Activated gamma-delta T cell treated with anti-CD3 and anti-CD28 coated beads, Interleukin-2, amount 50 U/mL, for 16 hours (primary cell): ENCODE measurements around the gene MOXD1.
"Not testable (repeated sequence)": the region's sequence is repeated elsewhere in the genome, so short reads cannot be mapped to it uniquely, and the experiment has no call there.

Source experiments
- DNase-seq: peaks from one replicate; pipeline ENCODE4 v3.0.0-alpha.2; 2020; ENCODE audit warnings: low read depth

Gene MOXD1

GRCh38 chr6:132354517-132355167, 46.6 kb downstream of the MOXD1 start:
- DNase-seq, result peak; percentile 27

- DNase-seq, result not testable (repeated sequence)
These were observed 49.3 kb downstream of the MOXD1 start for GRCh38 chr6:132351986-132352385.

DNA sequence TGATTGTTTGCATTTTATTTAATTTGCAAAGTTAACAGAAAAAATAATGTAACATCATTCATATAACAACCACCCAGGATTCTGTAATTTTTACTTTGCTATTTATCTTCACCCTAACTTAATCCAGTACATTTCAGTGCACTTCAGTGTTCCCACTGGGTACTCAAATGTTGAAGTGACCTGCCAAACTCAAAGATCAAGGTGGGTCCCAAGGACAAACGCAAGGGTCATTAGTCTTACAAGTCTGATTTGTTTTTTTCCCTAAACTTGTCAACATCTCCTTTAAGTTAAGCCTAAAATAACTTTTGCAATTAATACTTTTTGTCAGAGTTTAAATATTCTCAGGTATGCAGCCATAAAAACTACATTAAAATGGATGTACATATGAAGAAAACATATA, 53.0 kb downstream of the MOXD1 start:
- no peak for DNase-seq

DNA sequence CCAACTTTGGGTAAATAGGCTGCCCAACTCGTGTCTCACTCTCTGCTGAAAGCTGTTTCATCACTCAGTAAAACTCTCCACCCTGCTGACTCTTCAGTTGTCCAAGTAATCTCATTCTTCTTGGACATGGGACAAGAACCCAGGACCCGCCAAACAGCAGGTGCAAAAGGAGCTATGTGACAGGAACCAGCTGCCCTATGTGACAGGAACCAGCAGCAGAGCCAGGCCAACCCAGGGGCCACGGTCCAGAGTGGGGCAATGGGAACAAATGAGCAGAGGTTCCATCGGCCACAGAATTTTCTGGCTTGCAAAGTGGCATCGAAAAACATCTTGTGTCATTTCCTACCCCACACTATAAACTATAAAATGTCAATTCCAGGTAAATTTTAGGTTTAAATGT, 56.5 kb downstream of the MOXD1 start:
- no peak for DNase-seq

DNA sequence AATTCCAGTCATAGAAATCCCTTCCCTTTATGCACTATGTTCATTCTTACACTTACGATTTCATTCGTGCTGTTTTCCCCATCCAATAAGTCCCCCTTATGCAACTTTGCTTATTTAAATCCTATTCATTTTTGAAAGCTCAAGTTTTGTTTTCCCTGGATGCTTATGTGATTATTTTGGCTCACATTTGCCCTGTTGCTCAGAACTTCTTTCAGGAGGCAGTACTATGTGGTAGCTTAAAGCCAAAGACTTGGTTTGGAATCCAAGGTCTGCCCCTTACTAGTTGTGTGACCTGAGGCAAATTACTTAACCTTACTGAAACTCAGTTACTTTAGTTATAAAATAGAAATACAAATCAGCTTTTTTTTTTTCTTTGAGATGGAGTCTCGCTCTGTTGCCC, 59.6 kb downstream of the MOXD1 start:
- DNase-seq, result no peak

GRCh38 chr6:132334521-132334885, 66.8 kb downstream of the MOXD1 start:
- no peak for DNase-seq

DNA sequence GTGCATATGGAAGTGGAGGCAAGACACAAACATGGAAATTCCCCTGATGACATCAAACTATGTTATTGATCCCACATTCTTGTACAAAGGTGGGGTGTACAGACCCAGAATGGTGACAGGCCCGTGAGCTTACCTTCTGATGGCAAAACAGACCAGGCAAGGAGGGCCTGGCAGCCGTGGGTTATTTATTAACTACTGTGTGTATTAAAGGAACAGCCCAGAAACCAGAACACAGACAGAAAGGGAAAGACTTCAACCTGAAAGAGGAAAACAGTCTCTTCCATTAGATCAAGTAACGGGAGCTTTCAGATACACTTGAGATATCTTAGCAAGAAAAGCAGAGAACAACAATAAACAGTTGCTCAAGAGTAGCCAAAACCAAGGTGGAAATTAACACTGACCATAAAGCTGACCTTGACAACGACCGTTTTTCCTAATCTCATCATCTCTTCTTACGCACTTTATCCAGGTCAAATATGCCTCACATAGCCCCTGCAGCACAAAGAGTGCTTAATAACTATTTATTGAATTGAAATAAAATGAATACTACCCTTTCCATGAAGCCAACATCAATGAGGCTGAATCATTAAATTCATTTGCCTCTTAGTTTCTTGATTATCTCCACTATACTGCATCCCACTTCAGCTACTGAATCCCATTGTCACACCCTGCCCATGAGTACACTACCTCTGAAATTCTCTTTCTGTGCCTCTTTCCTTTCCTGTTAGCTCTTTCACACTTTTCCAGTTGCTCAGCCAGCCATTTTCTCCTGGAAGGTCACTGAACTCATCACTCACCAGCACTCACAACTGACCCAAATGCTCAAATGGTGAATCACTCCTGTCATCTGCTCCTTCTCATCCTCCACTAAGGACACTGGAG, 67.4 kb downstream of the MOXD1 start:
- DNase-seq, result no peak

GRCh38 chr6:132330759-132331158, 70.5 kb downstream of the MOXD1 start:
- no peak for DNase-seq

DNA sequence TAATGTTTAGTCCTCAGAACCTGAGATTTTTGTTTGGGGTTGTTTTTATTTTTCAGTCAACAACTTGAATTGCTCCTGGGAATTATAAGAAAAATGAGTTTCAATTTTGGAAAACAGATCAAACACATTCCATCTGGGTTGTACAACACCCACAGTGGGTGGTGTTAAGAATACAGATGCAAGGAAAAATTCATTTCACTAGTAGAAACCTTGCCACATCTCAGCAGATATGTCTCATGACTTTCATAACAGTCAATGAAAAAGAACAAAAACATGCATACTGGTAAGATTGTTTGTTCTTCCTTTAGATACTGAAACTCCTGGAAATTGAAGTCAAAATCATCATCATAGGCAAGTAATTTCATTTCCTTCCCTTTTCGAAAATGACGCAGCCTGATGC, 78.9 kb downstream of the MOXD1 start:
- no peak for DNase-seq

GRCh38 chr6:132320007-132320406, 81.3 kb downstream of the MOXD1 start:
- DNase-seq, result no peak

- DNase-seq, result no peak
These were observed 84.3 kb downstream of the MOXD1 start for GRCh38 chr6:132316970-132317369.

DNA sequence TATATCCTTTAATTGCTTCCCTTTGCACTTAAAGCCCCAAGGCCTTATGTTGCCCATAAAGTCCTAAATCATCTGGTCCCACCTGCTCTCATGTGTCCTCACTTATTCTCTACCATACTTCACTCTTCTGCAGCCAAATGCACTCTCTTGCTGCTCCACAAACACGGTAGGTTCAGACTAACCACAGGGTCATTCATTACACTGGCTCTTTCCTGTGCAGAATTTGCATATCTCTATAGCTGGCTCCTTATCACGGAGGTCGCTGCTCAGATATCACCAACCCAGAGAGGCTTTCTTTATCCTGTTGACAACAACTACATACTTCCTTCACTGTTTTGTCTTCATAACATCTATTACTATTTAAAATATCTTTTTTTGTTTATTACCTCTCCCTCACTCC, 86.8 kb downstream of the MOXD1 start:
- DNase-seq, result no peak

DNA sequence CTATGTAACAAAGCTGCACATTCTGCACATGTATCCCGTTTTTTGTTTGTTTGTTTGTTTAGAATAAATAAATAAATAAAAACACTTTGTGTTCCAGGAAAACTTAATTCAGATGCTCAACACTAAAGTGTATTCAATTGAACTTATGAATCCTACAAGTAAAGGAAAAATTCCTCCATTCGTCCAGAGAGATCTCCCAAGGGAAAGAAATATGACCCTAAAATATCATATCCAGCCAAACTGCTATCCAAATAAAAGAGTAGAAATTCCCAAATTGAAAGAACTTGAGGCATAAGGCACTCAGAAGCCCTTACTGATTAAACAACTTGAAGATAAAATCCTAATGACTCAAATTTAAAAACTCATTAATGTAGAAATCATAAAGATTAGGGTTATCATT, 90.4 kb downstream of the MOXD1 start:
- no peak for DNase-seq

DNA sequence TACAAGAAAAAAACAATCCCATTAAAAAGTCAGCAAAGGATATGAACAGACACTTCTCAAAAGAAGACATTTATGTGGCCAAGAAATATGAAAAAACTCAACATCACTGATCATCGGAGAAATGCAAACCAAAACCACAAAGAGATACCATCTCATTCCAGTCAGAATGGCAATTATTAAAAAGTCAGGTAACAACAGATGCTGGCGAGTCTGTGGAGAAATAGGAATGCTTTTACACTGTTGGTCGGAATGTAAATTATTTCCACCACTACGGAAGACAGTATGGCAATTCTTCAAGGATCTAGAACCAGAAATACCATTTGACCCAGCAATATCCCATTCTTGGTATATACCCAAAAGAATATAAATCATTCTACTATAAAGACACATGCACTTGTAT, 91.1 kb downstream of the MOXD1 start:
- DNase-seq, result not testable (repeated sequence)

- no peak for DNase-seq
These were observed 96.4 kb downstream of the MOXD1 start for GRCh38 chr6:132304891-132305305.

DNA sequence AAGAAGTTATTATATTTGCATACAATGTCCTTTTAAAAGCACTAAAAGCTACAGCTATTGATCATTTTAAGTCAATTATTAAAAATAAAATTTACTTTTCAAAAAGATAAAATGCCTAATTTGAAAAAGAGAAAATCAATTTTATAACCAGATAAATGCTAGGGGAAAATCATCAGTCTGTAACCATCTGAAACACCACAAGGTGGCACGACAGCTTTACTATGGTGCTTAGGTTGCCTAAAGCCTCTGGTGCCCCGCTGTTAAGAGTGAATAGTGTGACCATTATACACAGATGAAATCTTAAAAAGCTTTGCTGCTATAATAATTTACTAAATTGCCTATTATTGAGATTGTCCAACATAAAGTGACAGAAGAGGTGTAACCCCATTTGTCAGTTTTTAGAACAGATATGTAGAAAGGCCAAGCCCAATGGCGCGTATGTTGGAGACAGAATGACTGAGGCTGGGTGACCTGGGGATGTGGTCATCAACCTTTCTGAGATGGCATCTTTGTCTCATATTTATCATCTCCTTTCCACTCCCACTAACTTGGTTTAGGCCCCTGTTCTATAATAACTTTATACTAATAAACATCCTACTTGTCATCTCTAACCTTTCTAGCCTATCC, 100.8 kb downstream of the MOXD1 start:
- no peak for DNase-seq

DNA sequence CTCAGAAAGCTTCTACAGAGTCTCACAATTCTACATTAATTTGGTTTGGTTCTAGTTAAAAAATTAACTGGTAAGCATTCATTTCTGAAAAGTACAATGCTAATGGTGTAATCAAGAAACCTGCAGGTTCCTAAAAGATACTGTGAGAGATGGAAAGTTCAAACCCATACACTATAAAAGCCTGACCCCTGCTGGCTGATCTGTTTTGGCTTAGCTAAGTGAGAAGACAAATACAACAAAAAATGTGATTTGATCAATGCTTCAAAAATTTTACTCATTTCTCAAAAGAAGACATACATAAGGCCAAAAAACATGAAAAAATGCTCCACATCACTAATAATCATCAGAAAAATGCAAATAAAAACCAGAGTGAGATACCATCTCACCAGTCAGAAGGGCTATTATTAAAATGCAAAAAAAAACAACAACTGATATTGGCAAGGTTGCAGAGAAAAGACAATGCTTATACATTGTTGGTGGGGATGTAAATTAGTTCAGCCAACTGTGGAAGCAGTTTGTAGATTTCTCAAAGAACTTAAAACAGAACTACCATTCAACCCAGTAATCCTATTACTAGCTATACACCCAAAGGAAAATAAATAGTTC, 102.8 kb downstream of the MOXD1 start:
- DNase-seq, result peak; percentile 3

DNA sequence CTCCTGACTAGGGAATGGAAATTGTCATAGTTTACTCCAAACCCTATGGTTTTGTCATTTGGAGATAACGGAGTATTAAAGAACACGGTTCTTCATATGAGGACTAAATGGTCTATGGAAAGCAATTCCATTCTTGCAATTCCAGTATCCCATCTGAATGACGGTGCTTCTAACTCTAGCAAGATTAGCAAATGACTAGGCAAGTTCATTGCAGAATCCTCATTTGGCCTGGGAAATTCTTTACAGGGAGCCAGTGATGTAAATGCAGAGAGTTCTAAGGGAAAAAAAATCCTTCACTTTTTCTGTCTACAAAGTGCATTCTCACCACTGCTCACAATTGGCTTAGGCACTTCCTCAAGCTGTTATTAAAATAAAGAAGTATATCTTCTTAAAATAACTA, 111.5 kb downstream of the MOXD1 start:
- DNase-seq, result no peak

GRCh38 chr6:132287101-132287500, 114.2 kb downstream of the MOXD1 start:
- no peak for DNase-seq

DNA sequence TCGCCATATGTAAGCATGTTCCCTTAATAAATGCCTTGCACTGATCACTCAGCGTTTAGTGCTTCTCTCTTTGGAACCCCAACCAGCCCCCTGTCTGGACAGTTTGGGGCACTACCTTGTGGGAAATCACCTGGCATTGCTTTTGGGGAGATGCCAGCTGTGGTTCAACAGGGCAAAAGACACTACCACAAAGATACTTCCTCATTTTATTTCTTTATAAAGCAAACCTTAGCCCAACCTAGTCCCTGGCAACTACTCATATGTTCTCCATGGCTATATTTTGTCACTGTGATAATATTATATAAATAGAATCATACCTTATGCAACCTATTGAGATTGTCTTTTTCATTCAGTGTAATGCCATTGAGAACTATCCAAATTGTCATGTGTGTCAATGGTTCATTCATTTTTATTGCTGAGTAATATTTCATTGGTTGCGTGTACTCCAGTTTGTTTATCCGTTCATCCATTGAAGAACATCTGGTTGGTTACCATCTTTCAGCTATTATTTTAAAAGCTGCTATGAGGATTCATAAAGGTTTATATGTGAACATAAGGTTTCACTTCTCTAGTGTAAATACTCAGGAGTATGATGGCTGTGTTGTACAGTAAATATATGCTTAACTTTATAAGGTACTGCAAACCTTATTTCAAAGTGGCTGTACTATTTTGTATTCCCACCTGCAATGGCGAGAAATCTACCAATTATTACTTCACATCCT, 114.8 kb downstream of the MOXD1 start:
- no peak for DNase-seq

DNA sequence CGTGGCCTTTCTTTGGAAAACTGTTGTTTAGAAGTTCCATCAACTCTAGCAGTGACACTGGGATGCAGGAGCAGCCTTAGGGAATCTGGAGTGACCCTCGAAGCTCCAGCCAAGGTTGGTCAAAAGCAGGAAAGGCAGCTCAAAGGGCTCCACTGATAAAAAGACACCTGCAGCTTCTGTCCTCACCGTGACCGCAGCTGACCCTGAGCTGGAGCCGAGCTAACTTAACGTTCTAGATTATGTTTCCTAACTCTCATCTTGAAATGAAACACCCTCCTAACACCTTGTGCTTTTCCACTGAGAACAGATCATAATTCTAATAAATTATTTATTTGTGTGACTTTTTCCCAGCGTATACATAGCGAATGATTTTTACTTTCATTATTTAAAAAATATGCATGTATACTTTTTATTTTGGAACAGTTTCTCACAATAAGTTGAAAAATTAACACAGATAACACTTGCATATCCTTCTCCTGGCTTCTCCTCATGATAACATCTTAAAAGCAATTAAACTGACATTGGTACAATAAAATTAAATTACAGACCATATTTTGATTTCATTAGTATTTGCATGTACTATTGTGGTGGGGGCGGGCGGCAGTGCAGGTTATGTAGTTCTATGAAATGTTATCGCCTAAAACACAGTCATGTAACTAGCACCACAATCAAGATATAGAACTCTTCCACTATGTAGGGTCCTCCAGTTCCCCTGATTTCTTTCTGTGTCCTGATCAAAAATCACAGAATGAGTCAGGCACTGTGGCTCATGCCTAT, 116.1 kb downstream of the MOXD1 start:
- DNase-seq, result no peak
